Mammary epithelial cell (primary cell): ENCODE measurements around the gene ROCK2.

Source experiments
- EZH2 ChIP-seq: IDR thresholded peaks from 2 replicates; pipeline ENCODE4 v1.6.1; 2012; ENCODE audit warnings: low read length, inconsistent platforms, borderline replicate concordance
- TF ChIP-seq, protein P1 (sequence below), 2 donors: IDR thresholded peaks in 1 of 2; conservative IDR thresholded peaks in 1 of 2; 2 replicates each; pipeline ENCODE4 v1.5.1; 2011 to 2012; ENCODE audit warnings: inconsistent platforms in 2 of 2, low read length in 2 of 2, mild to moderate bottlenecking in 2 of 2, control low read depth in 1 of 2, low read depth in 1 of 2; ENCODE audit not compliant: insufficient read depth in 1 of 2; ENCODE audit errors: extremely low read depth in 1 of 2

DNA sequence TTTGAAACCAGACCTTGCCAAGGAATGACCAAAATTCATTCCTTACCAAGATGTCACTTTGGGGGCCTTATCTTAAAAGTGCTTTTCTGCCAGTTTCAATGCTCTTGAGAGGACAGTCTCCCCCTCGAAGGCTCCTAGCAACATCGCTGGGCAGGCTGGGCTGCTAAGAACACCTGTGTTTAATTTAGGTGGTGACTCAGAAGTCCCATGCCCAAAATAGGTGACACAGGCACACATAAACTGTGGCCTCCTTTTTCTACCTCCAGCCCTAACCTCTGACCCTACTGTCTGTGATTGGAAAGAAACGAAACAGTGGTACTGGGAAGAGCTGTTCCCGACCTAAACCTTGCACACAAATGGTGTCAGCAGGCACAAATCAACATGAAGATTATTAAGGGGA, 28.7 kb upstream of the ROCK2 start:
- no peak for TF ChIP-seq EZH2
- TF ChIP-seq, protein P1, sequence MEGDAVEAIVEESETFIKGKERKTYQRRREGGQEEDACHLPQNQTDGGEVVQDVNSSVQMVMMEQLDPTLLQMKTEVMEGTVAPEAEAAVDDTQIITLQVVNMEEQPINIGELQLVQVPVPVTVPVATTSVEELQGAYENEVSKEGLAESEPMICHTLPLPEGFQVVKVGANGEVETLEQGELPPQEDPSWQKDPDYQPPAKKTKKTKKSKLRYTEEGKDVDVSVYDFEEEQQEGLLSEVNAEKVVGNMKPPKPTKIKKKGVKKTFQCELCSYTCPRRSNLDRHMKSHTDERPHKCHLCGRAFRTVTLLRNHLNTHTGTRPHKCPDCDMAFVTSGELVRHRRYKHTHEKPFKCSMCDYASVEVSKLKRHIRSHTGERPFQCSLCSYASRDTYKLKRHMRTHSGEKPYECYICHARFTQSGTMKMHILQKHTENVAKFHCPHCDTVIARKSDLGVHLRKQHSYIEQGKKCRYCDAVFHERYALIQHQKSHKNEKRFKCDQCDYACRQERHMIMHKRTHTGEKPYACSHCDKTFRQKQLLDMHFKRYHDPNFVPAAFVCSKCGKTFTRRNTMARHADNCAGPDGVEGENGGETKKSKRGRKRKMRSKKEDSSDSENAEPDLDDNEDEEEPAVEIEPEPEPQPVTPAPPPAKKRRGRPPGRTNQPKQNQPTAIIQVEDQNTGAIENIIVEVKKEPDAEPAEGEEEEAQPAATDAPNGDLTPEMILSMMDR (conservative IDR thresholded peaks at IDR 0.05 in 1 of 2, IDR thresholded peaks at IDR 0.05 in 1 of 2; ENCODE audit: extremely low read depth in 1 of 2, insufficient read depth in 1 of 2, low read depth in 1 of 2, low read length in 2 of 2), result no peak
